Adrenal gland (tissue), 5 donors: ENCODE data around the gene WDR6.

Experiments used
- POLR2A ChIP-seq, 2 donors: fragments of 450-650 bp; IDR thresholded peaks; one replicate each; pipeline ENCODE4 v1.6.1; 2017; ENCODE audit warnings: antibody characterized with exemption in 2 of 2, mild to moderate bottlenecking in 2 of 2, moderate library complexity in 1 of 2
- TF ChIP-seq, protein P1 (sequence below), 6 experiments: fragments of 450-650 bp in 4 of 6; fragments of 200-600 bp in 2 of 6; sonication (generic) in 1 of 6; IDR thresholded peaks; 1 replicate in 5 of 6; 2 replicates in 1 of 6; pipeline versions ENCODE4 v1.5.1 to v1.8.0; 2016 to 2021; ENCODE audit warnings: antibody characterized with exemption in 6 of 6, mild to moderate bottlenecking in 2 of 6, moderate library complexity in 1 of 6
- donor health status: DM: no; HTN: no; CAD: no.

- TF ChIP-seq POLR2A (IDR thresholded peaks at IDR 0.05) = peak in 1 of 2 donors; percentile 15
- TF ChIP-seq, protein P1, sequence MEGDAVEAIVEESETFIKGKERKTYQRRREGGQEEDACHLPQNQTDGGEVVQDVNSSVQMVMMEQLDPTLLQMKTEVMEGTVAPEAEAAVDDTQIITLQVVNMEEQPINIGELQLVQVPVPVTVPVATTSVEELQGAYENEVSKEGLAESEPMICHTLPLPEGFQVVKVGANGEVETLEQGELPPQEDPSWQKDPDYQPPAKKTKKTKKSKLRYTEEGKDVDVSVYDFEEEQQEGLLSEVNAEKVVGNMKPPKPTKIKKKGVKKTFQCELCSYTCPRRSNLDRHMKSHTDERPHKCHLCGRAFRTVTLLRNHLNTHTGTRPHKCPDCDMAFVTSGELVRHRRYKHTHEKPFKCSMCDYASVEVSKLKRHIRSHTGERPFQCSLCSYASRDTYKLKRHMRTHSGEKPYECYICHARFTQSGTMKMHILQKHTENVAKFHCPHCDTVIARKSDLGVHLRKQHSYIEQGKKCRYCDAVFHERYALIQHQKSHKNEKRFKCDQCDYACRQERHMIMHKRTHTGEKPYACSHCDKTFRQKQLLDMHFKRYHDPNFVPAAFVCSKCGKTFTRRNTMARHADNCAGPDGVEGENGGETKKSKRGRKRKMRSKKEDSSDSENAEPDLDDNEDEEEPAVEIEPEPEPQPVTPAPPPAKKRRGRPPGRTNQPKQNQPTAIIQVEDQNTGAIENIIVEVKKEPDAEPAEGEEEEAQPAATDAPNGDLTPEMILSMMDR (IDR thresholded peaks at IDR 0.05) = no peak
Measured at GRCh38 chr3:49006408-49007067, 653 bp upstream of the WDR6 start.
